HL-60 (cell line): ENCODE data around the gene PCED1B.

Experiments
- DNase-seq, 2 experiments: peaks; one replicate each; pipeline ENCODE4 v3.0.0-alpha.2; 2010 to 2020; ENCODE audit warnings: low read depth in 1 of 2, low spot score in 1 of 2
- H3K27ac ChIP-seq: fragments of 250-450 bp; sonication (Bioruptor Pico); replicated peaks from 2 replicates; pipeline ENCODE4 v1.5.1; 2020; ENCODE audit warnings: mild to moderate bottlenecking, moderate library complexity
- H3K27me3 ChIP-seq: fragments of 250-450 bp; sonication (Bioruptor Pico); 2 replicates; pipeline ENCODE4 v1.5.1; 2021; ENCODE audit warnings: mild to moderate bottlenecking, moderate library complexity; ENCODE audit not compliant: insufficient read depth, poor library complexity, severe bottlenecking
- H3K4me3 ChIP-seq: replicated peaks from 2 replicates; pipeline ENCODE4 v1.5.1; 2011; ENCODE audit warnings: mild to moderate bottlenecking, control low read depth, low read length; ENCODE audit not compliant: insufficient read depth
- GABPA ChIP-seq: IDR thresholded peaks from 2 replicates; pipeline ENCODE4 v1.6.1; 2012; ENCODE audit warnings: low read depth
- POLR2AphosphoS5 ChIP-seq: IDR thresholded peaks from 2 replicates; pipeline ENCODE4 v1.6.1; 2012; ENCODE audit warnings: low read depth
- REST ChIP-seq: IDR thresholded peaks from 2 replicates; pipeline ENCODE4 v1.6.1; 2012; ENCODE audit warnings: low read depth; ENCODE audit not compliant: insufficient replicate concordance
- SPI1 ChIP-seq: IDR thresholded peaks from 2 replicates; pipeline ENCODE4 v1.6.1; 2012; ENCODE audit warnings: low read depth, mild to moderate bottlenecking, borderline replicate concordance
- TF ChIP-seq, protein P1 (sequence below): IDR thresholded peaks from one replicate; pipeline ENCODE4 v1.5.1; 2011; ENCODE audit warnings: low read length, control low read depth, inconsistent platforms; ENCODE audit not compliant: insufficient read depth

The PCED1B gene

DNA sequence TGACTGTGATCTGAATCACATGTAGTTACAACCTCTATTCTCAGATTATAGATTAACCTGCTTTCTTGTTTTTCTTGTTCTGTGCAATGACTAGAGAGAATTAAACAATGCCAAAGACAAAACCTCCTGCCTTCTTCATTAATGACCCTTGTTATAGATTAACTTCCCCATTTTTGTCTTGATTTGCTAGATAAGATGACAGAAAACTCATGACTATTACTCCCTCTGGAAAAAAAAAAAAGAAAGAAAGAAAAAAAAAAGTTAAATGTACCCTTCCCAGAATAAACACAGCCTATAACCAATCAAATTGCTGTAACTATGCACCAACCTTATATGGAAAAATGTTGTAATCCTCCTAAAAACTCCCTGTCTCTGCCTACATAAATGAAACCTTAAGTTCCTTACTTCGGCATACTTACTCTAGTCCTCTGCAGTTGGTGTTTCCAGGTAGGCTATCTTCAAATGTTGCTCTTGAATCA, 41.1 kb upstream of the PCED1B start:
- H3K4me3 ChIP-seq: no peak overlapping the region
- no peaks in the 10 kb centered on the region for H3K27me3 ChIP-seq
- TF ChIP-seq SPI1: no peak
- TF ChIP-seq, protein P1, sequence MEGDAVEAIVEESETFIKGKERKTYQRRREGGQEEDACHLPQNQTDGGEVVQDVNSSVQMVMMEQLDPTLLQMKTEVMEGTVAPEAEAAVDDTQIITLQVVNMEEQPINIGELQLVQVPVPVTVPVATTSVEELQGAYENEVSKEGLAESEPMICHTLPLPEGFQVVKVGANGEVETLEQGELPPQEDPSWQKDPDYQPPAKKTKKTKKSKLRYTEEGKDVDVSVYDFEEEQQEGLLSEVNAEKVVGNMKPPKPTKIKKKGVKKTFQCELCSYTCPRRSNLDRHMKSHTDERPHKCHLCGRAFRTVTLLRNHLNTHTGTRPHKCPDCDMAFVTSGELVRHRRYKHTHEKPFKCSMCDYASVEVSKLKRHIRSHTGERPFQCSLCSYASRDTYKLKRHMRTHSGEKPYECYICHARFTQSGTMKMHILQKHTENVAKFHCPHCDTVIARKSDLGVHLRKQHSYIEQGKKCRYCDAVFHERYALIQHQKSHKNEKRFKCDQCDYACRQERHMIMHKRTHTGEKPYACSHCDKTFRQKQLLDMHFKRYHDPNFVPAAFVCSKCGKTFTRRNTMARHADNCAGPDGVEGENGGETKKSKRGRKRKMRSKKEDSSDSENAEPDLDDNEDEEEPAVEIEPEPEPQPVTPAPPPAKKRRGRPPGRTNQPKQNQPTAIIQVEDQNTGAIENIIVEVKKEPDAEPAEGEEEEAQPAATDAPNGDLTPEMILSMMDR: no peak
- no peak for TF ChIP-seq GABPA
- TF ChIP-seq REST: no peak
- TF ChIP-seq POLR2AphosphoS5: no peak
- no peak for DNase-seq
- H3K27ac ChIP-seq: no peak overlapping the region

- DNase-seq: no peak
- TF ChIP-seq, protein P1: no peak
- Histone ChIP-seq H3K4me3 (no peak overlapping the region), H3K27me3 (no peaks in the 10 kb centered on the region), H3K27ac (no peak overlapping the region)
Observed at GRCh38 chr12:47039079-47039478, 40.3 kb upstream of the PCED1B start.

DNA sequence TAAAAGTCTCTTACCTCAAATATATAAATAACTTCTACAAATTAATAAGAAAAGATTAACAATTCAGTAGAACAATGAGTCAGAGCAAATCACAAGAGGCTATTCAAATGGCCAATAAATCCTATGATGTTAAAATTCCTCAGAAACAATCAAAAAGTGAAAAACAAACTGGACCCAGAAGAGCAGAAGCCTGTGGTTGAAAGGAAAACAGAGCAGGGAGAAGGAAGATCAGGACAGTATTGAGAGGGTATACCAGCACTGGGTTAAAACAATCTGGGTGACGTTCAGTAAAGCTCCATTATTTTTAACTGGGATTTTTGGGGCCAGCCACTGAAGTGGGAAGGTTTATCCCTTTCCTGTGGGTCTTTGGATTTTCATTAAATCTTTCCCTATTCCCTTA, 39.7 kb upstream of the PCED1B start:
- no peak for DNase-seq
- Histone ChIP-seq H3K27ac (no peak overlapping the region), H3K27me3 (no peaks in the 10 kb centered on the region), H3K4me3 (no peak overlapping the region)
- TF ChIP-seq REST (no peak), SPI1 (no peak), GABPA (no peak), POLR2AphosphoS5 (no peak)
- TF ChIP-seq, protein P1: no peak

- DNase-seq: no peak
- H3K27ac ChIP-seq: no peak overlapping the region
- no peak overlapping the region for H3K4me3 ChIP-seq
- H3K27me3 ChIP-seq: no peaks in the 10 kb centered on the region
- no peak for TF ChIP-seq REST
Observed at GRCh38 chr12:47041327-47041726, 38.1 kb upstream of the PCED1B start.
